H1 (cell line): ENCODE results near the gene LLGL2. TPM values are rescaled to one million over a fixed set of nuclear protein-coding genes. Genes with fewer than 3 reads are reported as not detected.

Source experiments
- CTCF ChIA-PET: fragments of 300-600 bp; sonication (Branson Sonifier 250); formaldehyde crosslinking; loops from one replicate; lab custom pipeline; 2021; ENCODE audit not compliant: partially characterized antibody; lab: Charles Lee
- POLR2A ChIA-PET: fragments of 300-600 bp; sonication (Branson Sonifier 250); formaldehyde crosslinking; loops from one replicate; lab custom pipeline; 2021; ENCODE audit warnings: inconsistent platforms; ENCODE audit not compliant: partially characterized antibody; lab: Charles Lee
- DNase-seq, 2 experiments: peaks; one replicate each; pipeline versions ENCODE4 v3.0.0 to v3.0.0-alpha.2; 2010 to 2022; ENCODE audit warnings: low spot score in 2 of 2, low read depth in 1 of 2, mixed read lengths in 1 of 2
- FAIRE-seq: peaks from 2 replicates; lab custom pipeline; 2011; peaks lifted over from hg19 to GRCh38; lab: Jason Lieb, UNC
- H2AFZ ChIP-seq: 2 replicates; pipeline ENCODE4 v1.8.1; 2012; ENCODE audit warnings: low read length, inconsistent platforms
- H2AK5ac ChIP-seq: 2 replicates; pipeline ENCODE4 v1.6.1; 2013; ENCODE audit warnings: low read depth, low read length
- H2BK120ac ChIP-seq: replicated peaks from 2 replicates; pipeline ENCODE3; 2013; ENCODE audit warnings: low read depth, low read length, inconsistent platforms
- H2BK12ac ChIP-seq: 2 replicates; pipeline ENCODE4 v1.6.1; 2013; ENCODE audit warnings: low read depth, low read length
- H2BK15ac ChIP-seq: 2 replicates; pipeline ENCODE4 v1.6.1; 2013; ENCODE audit warnings: low read length
- H2BK20ac ChIP-seq: 2 replicates; pipeline ENCODE4 v1.6.1; 2013; ENCODE audit warnings: low read length
- H2BK5ac ChIP-seq: 2 replicates; pipeline ENCODE4 v1.6.1; 2013; ENCODE audit warnings: low read depth, low read length
- H3K14ac ChIP-seq: 2 replicates; pipeline ENCODE4 v1.6.1; 2013; ENCODE audit warnings: inconsistent platforms; ENCODE audit not compliant: insufficient read length
- H3K18ac ChIP-seq: 2 replicates; pipeline ENCODE4 v1.6.1; 2013; ENCODE audit warnings: low read length; ENCODE audit errors: extremely low read depth
- H3K23ac ChIP-seq: 2 replicates; pipeline ENCODE4 v1.6.1; 2013; ENCODE audit warnings: inconsistent platforms; ENCODE audit not compliant: insufficient read length
- H3K23me2 ChIP-seq: 2 replicates; pipeline ENCODE4 v1.6.1; 2013; ENCODE audit warnings: low read depth, low read length
- H3K27ac ChIP-seq: 2 replicates; pipeline ENCODE4 v1.6.1; 2011; ENCODE audit warnings: low read depth, low read length, inconsistent platforms
- H3K27me3 ChIP-seq, 4 experiments: replicated peaks in 1 of 4; 1 replicate in 1 of 4; 2 replicates in 3 of 4; pipeline versions ENCODE4 v1.6.1 to v1.8.1; 2011 to 2013; ENCODE audit warnings: low read length in 3 of 4, mild to moderate bottlenecking in 3 of 4, inconsistent platforms in 2 of 4, mixed read lengths in 2 of 4, moderate library complexity in 1 of 4; ENCODE audit not compliant: control insufficient read depth in 3 of 4, insufficient read depth in 3 of 4; ENCODE audit errors: extremely low read depth in 1 of 4
- H3K36me3 ChIP-seq, 4 experiments: 2 replicates each; pipeline versions ENCODE4 v1.6.1 to v1.8.1; 2011 to 2013; ENCODE audit warnings: mild to moderate bottlenecking in 4 of 4, low read length in 3 of 4, moderate library complexity in 2 of 4, control low read depth in 1 of 4, inconsistent platforms in 1 of 4; ENCODE audit not compliant: insufficient read depth in 4 of 4, control insufficient read depth in 2 of 4
- H3K4ac ChIP-seq: replicated peaks from 2 replicates; pipeline ENCODE3; 2013; ENCODE audit warnings: low read length, low read depth, mixed read lengths, inconsistent platforms; ENCODE audit not compliant: insufficient read length
- H3K4me1 ChIP-seq, 4 experiments: replicated peaks in 1 of 4; 1 replicate in 1 of 4; 2 replicates in 3 of 4; pipeline versions ENCODE4 v1.6.1 to v1.8.1; 2011 to 2013; ENCODE audit warnings: low read length in 3 of 4, inconsistent platforms in 2 of 4, mixed read lengths in 1 of 4; ENCODE audit not compliant: insufficient read depth in 4 of 4, control insufficient read depth in 3 of 4
- H3K4me2 ChIP-seq, 2 experiments: 2 replicates each; pipeline versions ENCODE4 v1.6.1 to v1.8.1; 2011 to 2013; ENCODE audit warnings: low read depth in 2 of 2, low read length in 2 of 2, control low read depth in 1 of 2, inconsistent platforms in 1 of 2, mild to moderate bottlenecking in 1 of 2; ENCODE audit not compliant: insufficient read depth in 1 of 2
- H3K4me3 ChIP-seq, 4 experiments: fragments of 200-600, 300-600 bp in 1 of 4; sonication (generic), shearing (Covaris generic), sonication (Bioruptor Twin) in 1 of 4; 2 replicates each; pipeline versions ENCODE4 v1.5.1 to v1.8.1; 2011 to 2016; ENCODE audit warnings: low read length in 4 of 4, low read depth in 3 of 4, control low read depth in 2 of 4, inconsistent platforms in 2 of 4, mild to moderate bottlenecking in 2 of 4, mixed read lengths in 1 of 4, moderate library complexity in 1 of 4; ENCODE audit not compliant: insufficient read depth in 2 of 4; ENCODE audit errors: extremely low read depth in 1 of 4
- H3K56ac ChIP-seq: replicated peaks from 2 replicates; pipeline ENCODE3; 2013; ENCODE audit warnings: low read depth, mild to moderate bottlenecking, mixed read lengths, low read length, inconsistent platforms; ENCODE audit not compliant: insufficient read length
- H3K79me1 ChIP-seq: 2 replicates; pipeline ENCODE4 v1.6.1; 2013; ENCODE audit warnings: low read depth, low read length, control low read depth
- H3K79me2 ChIP-seq, 2 experiments: 2 replicates each; pipeline versions ENCODE4 v1.6.1 to v1.8.1; 2012 to 2013; ENCODE audit warnings: low read length in 2 of 2, mild to moderate bottlenecking in 2 of 2, inconsistent platforms in 1 of 2; ENCODE audit not compliant: insufficient read depth in 2 of 2, control insufficient read depth in 1 of 2
- H3K9ac ChIP-seq, 4 experiments: replicated peaks in 1 of 4; 1 replicate in 1 of 4; 2 replicates in 3 of 4; pipeline versions ENCODE4 v1.6.1 to v1.8.1; 2011 to 2013; ENCODE audit warnings: low read depth in 3 of 4, low read length in 3 of 4, control low read depth in 2 of 4, mild to moderate bottlenecking in 2 of 4, moderate library complexity in 2 of 4, inconsistent platforms in 1 of 4; ENCODE audit errors: extremely low read depth in 1 of 4
- H3K9me3 ChIP-seq, 2 experiments: 2 replicates each; pipeline versions ENCODE4 v1.6.1 to v1.8.1; 2012 to 2013; ENCODE audit warnings: mild to moderate bottlenecking in 2 of 2, moderate library complexity in 2 of 2, control low read depth in 1 of 2, inconsistent platforms in 1 of 2, low read depth in 1 of 2, low read length in 1 of 2, mixed read lengths in 1 of 2; ENCODE audit not compliant: insufficient read depth in 2 of 2
- H4K20me1 ChIP-seq, 2 experiments: replicated peaks in 1 of 2; 2 replicates each; pipeline versions ENCODE3 to v1.8.1; 2011 to 2013; ENCODE audit warnings: inconsistent platforms in 2 of 2, low read length in 2 of 2, mild to moderate bottlenecking in 1 of 2; ENCODE audit not compliant: insufficient read depth in 2 of 2, control insufficient read depth in 1 of 2
- H4K5ac ChIP-seq: 2 replicates; pipeline ENCODE4 v1.6.1; 2013; ENCODE audit warnings: low read length, low read depth, mixed read lengths, inconsistent platforms; ENCODE audit not compliant: insufficient read length
- H4K8ac ChIP-seq: 2 replicates; pipeline ENCODE4 v1.8.0; 2013; ENCODE audit warnings: mild to moderate bottlenecking, moderate library complexity, low read length, inconsistent platforms; ENCODE audit not compliant: insufficient read depth; ENCODE audit errors: extremely low read depth
- H4K91ac ChIP-seq: replicated peaks from 2 replicates; pipeline ENCODE3; 2013; ENCODE audit warnings: low read length, mixed read lengths, inconsistent platforms; ENCODE audit not compliant: insufficient read length
- KDM4A ChIP-seq: IDR thresholded peaks from one replicate; pipeline ENCODE4 v1.7.1; 2012; ENCODE audit warnings: low read depth, mild to moderate bottlenecking, moderate library complexity, low read length, inconsistent platforms; ENCODE audit not compliant: severe bottlenecking
- RNF2 ChIP-seq: fragments of 200-900, 300-1000 bp; sonication (generic); IDR thresholded peaks from 2 replicates; pipeline ENCODE4 v1.7.1; 2016; ENCODE audit warnings: borderline replicate concordance, low read depth, mild to moderate bottlenecking, antibody characterized with exemption, low read length; ENCODE audit not compliant: poor library complexity, severe bottlenecking; ENCODE audit errors: missing control alignments
- WGBS, 2 experiments: shearing (Covaris generic) in 1 of 2; methylation state at CpG; one replicate each; pipeline versions ENCODE4 v1.1.6 to v1.1.7; 2013 to 2015; ENCODE audit warnings: low lambda C conversion rate in 2 of 2, mixed read lengths in 2 of 2, inconsistent platforms in 1 of 2, low coverage in 1 of 2, missing lambda C conversion rate in 1 of 2; ENCODE audit not compliant: insufficient replicate concordance in 2 of 2, insufficient coverage in 1 of 2, insufficient read length in 1 of 2; ENCODE audit errors: extremely low coverage in 1 of 2, missing lambda C conversion rate in 1 of 2; 5-methylcytosine and 5-hydroxymethylcytosine counted together
- polyA plus RNA-seq, 7 experiments: library from polyadenylated mRNA; depleted of rRNA in 3 of 7; stranded (reverse) in 5 of 7; unstranded in 2 of 7; fragments of >200 nt in 5 of 7; fragments of 200-250 nt in 2 of 7; gene quantifications; 1 replicate in 5 of 7; 2 replicates in 1 of 7; 4 replicates in 1 of 7; pipeline versions ENCODE4 v1.2.1 to v1.2.3, GENCODE V29; 2011 to 2013; ENCODE audit warnings: missing spikeins in 2 of 7, mixed read lengths in 2 of 7
- total RNA-seq: library from RNA; stranded (reverse); fragmentation: NEBNext Ultra II Directional; extraction: Animal tissue kit (Norgen Biotek cat#: 25700); gene quantifications from 2 replicates; pipeline ENCODE4 v1.2.1, GENCODE V29; 2021
- TF ChIP-seq, protein P1 (sequence below), 3 experiments: IDR thresholded peaks; 1 replicate in 2 of 3; 2 replicates in 1 of 3; pipeline versions ENCODE4 v1.5.1 to v1.6.1; 2011; ENCODE audit warnings: low read length in 3 of 3, mild to moderate bottlenecking in 3 of 3, inconsistent platforms in 2 of 3, low read depth in 1 of 3, moderate library complexity in 1 of 3; ENCODE audit not compliant: insufficient read depth in 1 of 3; ENCODE audit errors: control extremely low read depth in 1 of 3

LLGL2 gene
- total and polyA plus RNA-seq, 2 of the 8 experiments (the other 6 are each of a cell fraction or from before 2014, with no cell fraction given), result 64.5 to 77.1 TPM

DNA sequence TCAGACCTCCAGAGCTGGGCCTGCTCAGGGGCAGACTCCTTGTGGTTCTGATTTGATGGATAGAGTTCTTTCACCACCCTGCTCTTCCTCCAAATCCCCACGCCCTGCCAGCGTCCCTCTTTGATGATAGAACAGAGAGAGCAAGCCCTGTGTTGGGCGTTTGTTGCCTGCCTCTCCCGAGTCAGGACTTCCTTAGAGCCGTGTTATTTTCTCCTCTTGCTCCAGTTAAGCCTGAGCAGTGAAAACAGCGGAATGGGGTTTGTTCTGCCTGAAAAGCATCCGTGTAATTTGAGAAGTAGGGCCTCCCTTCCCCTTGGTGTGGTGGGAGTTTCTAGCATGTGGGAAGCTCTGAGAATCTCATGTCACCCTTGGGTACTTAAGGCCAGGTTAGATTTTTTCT is 47.0 kb upstream of the LLGL2 start:
- Histone ChIP-seq H3K18ac (no peak overlapping the region; the same call in 1 of the 2 replicates), H4K8ac (no peak overlapping the region), H3K4me2 (no peak overlapping the region; a peak in 1 of 4 replicates), H4K20me1 (no peaks in the 10 kb centered on the region), H2AK5ac (0 out of 2 replicates have a peak overlapping the region, but pooled peaks have one; percentile 13), H4K5ac (no peak overlapping the region), H2AFZ (no peak overlapping the region), H2BK5ac (no peak overlapping the region; the same call in 1 of the 2 replicates), H3K79me2 (no peaks in the 10 kb centered on the region), H3K56ac (no peak overlapping the region), H3K14ac (no peak overlapping the region), H2BK12ac (no peak overlapping the region), H3K9ac (no peak overlapping the region; a peak in 2 of 7 replicates), H3K79me1 (no peaks in the 10 kb centered on the region; the same call in 1 of the 2 replicates), H3K27ac (no peak overlapping the region), H3K4ac (no peak overlapping the region), H3K23ac (no peak overlapping the region), H2BK15ac (no peak overlapping the region), H3K4me1 (peaks cover 0 to 7% (median under 1%) of the 10 kb centered on the region in 4 experiments; a peak in 4 of 7 replicates), H3K23me2 (no peaks in the 10 kb centered on the region), H3K4me3 (no peak overlapping the region), H2BK120ac (no peak overlapping the region), H4K91ac (no peak overlapping the region), H3K9me3 (no peaks in the 10 kb centered on the region), H3K27me3 (no peaks in the 10 kb centered on the region), H3K36me3 (peaks cover 0 to 4% (median 0%) of the 10 kb centered on the region in 4 experiments; a peak in 1 of 8 replicates), H2BK20ac (no peak overlapping the region)
- DNase-seq, result no peak
- POLR2A ChIA-PET, result no interaction called here
- CTCF ChIA-PET, result interaction anchor here (0.8 to 1.9 kb wide), 2 partner anchors 9 to 16 kb away, joined by 3 to 4 read pairs; no protein-coding TSS in a partner anchor
- no peak for FAIRE-seq
- WGBS, 2 experiments, result 67% methylated on average over 7 of the region's 7 CpGs; no CpG with 5 or more reads in 1 of the 2 experiments
- TF ChIP-seq RNF2 (no peak), KDM4A (no peak)
- TF ChIP-seq, protein P1, sequence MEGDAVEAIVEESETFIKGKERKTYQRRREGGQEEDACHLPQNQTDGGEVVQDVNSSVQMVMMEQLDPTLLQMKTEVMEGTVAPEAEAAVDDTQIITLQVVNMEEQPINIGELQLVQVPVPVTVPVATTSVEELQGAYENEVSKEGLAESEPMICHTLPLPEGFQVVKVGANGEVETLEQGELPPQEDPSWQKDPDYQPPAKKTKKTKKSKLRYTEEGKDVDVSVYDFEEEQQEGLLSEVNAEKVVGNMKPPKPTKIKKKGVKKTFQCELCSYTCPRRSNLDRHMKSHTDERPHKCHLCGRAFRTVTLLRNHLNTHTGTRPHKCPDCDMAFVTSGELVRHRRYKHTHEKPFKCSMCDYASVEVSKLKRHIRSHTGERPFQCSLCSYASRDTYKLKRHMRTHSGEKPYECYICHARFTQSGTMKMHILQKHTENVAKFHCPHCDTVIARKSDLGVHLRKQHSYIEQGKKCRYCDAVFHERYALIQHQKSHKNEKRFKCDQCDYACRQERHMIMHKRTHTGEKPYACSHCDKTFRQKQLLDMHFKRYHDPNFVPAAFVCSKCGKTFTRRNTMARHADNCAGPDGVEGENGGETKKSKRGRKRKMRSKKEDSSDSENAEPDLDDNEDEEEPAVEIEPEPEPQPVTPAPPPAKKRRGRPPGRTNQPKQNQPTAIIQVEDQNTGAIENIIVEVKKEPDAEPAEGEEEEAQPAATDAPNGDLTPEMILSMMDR (IDR thresholded peaks at IDR 0.05; ENCODE audit: control extremely low read depth in 1 of 3, insufficient read depth in 1 of 3, low read depth in 1 of 3, low read length in 3 of 3), result no peak
